GM18508 (cell line): ENCODE results near the gene CLASRP.

Source experiments
- ATAC-seq: cut with Tn5 transposase; IDR thresholded peaks from one replicate; pipeline ENCODE4 v1.9.1; 2021; ENCODE audit warnings: moderate number of reproducible peaks; ENCODE audit not compliant: insufficient read depth, unreplicated experiment

Gene CLASRP

GRCh38 chr19:45016388-45017314 is 22.2 kb upstream of the CLASRP start:
- peak; percentile 66 for ATAC-seq

DNA sequence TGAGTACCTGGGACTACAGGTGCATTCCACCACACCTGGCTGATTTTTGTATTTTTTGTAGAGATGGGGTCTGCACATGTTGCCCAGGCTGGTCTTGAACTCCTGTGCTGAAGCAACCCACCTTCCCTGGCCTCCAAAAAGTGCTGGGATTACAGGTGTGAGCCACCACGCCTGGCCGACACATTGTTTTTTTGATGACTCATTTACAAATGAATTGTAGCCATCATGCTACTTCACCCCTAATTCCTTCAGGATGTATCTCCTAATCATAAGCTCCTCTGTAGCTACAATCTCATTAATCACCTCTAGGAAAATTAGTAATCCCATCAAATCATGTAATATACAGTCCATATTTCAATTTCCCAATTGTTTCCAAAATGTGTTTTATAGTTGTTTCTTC is 19.7 kb upstream of the CLASRP start:
- ATAC-seq: no peak

- no peak for ATAC-seq
These were observed 18.8 kb upstream of the CLASRP start for GRCh38 chr19:45020071-45020470.

- no peak for ATAC-seq
These were observed 16.9 kb upstream of the CLASRP start for GRCh38 chr19:45021971-45022370.

DNA sequence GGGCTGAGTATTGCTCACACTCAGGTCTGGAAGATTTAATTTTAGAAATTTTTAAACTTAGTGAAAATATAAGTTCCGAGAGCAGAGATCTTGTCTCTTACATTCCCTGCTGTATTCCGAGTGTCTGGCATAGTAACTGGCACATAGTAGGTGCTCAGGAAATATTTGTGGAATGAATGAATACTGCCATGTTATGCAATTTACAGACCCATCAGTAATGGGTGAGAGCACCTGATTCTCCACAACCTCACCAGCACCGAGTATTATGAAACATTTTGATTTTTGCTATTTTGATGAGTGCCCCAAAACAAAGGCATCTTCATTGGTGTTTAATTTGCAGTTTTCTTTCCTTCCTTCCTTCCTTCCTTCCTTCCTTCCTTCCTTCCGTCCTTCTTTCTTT is 15.8 kb upstream of the CLASRP start:
- no peak for ATAC-seq

GRCh38 chr19:45025264-45025663 is 13.6 kb upstream of the CLASRP start:
- ATAC-seq: no peak

DNA sequence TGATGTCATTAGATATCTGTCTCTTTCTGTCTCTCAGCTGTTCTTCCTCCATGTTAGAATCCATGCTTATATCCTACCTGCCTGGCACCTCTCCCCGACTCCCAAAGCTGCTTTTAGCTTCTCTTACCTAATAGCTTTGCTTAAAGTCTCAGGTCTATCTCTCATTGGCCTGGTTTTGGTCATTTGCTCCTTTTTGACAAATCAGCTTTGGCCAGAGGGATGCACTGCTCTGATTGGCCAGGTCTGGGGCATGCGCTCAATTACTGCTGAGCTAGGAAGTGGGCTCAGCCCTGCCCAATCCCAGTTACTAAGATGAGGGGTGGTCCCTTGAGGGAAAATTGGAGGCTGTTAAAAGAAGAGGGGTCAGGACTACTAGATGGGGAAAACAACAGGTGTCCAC is 11.5 kb upstream of the CLASRP start:
- ATAC-seq: no peak

- ATAC-seq: no peak
These were observed 8.0 kb upstream of the CLASRP start for GRCh38 chr19:45030825-45031224.

GRCh38 chr19:45032421-45032820 is 6.4 kb upstream of the CLASRP start:
- no peak for ATAC-seq

DNA sequence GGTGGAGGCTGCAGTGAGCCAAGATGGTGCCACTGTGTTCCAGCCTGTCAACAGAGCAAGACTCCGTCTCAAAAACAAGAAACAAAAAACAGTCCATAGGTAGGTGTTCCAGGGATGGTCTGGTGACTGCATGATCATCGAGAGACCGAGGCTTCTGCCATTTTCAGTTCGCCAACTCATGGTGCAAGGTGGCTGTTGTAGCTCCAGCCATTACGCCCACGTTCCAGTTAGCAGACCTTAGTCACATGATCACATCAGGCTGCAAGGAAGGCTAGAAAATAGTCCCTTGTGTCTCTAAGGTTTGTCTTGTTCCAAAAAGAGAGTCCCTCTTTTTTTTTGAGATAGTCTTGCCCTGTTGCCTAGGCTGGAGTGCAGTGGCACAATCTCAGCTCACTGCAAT is 3.1 kb upstream of the CLASRP start:
- no peak for ATAC-seq

DNA sequence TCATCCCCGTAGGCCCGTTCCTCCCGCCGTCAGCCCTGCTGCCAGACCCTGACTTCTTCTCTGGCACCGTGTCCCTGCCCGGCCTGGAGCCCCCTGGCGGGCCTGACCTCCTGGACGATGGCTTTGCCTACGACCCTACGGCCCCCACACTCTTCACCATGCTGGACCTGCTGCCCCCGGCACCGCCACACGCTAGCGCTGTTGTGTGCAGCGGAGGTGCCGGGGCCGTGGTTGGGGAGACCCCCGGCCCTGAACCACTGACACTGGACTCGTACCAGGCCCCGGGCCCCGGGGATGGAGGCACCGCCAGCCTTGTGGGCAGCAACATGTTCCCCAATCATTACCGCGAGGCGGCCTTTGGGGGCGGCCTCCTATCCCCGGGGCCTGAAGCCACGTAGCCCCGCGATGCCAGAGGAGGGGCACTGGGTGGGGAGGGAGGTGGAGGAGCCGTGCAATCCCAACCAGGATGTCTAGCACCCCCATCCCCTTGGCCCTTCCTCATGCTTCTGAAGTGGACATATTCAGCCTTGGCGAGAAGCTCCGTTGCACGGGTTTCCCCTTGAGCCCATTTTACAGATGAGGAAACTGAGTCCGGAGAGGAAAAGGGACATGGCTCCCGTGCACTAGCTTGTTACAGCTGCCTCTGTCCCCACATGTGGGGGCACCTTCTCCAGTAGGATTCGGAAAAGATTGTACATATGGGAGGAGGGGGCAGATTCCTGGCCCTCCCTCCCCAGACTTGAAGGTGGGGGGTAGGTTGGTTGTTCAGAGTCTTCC is 1.3 kb upstream of the CLASRP start:
- ATAC-seq: no peak

GRCh38 chr19:45040059-45040771 is 1.4 kb downstream of the CLASRP start:
- ATAC-seq: no peak

DNA sequence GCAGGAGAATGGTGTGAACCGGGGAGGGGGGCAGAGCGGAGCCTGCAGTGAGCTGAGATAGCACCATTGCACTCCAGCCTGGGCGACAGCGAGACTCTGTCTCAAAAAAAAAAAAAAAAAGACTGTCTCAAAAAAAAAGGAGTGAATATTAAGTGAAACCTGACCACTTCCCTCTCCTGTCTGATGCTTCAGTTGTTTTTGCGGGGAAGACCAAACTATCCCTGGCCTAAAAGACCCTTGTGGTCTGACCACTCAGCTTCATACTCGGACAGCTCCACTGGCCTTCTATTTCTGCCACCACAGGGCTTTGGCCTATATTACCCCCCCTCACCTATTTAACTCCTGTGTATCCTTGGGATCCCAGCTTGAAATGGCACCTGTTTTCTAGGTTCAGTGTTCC is 2.3 kb downstream of the CLASRP start:
- no peak for ATAC-seq

- ATAC-seq: no peak
These were observed 7.0 kb downstream of the CLASRP start for GRCh38 chr19:45045671-45046353.

- no peak for ATAC-seq
These were observed 7.5 kb downstream of the CLASRP start for GRCh38 chr19:45046355-45046754.

GRCh38 chr19:45047188-45047797 is 8.4 kb downstream of the CLASRP start:
- ATAC-seq: no peak

- ATAC-seq: no peak
These were observed 10.4 kb downstream of the CLASRP start for GRCh38 chr19:45049073-45049736.

DNA sequence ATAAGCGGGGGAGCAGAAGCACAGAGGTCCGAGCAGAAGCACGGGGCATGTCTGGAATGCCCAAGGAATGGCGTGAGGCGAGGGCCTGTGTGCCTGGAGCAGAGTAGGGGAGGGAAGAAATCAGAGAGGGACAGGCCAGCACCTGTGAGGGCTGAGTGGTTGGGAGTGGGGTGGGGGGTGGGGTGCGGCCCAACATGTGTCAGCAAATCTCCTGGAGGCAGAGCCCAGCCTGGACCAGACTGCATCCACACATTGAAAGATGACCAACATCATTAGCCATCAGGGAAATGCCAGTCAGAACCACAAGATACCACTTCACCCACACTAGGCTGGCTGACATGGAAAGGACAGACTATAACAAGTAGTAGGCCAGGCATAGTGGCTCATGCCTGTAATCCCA is 11.2 kb downstream of the CLASRP start:
- ATAC-seq: no peak

DNA sequence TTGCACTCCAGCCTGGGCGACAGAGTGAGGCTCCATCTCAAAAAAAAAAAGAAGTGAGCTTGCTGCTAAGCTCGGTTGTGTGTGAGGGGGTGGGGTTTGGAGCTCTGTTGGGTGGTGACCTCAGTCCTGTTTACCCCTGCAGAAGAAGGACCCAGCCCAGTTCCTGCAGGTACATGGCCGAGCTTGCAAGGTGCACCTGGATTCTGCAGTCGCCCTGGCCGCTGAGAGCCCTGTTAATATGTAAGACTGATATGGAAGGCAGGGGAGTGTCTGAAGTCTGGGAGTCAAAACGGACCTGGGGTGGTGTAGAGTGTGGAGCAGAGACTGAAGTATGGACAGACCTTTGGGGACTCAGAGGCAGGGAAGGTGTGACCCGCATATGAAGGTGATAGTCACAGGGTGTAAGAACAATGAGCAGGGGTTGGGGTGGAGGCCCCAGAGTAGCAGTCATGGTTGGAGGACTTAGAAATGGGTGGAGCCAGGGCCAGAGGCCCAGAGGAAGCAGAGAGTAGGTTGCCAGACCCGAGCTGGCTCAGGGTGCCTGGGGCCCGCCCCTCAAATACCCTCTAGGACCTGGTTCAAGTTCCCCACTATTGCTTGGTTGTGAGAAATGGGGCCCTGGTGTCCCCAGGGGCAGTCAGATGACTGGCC is 13.2 kb downstream of the CLASRP start:
- no peak for ATAC-seq
